Mesenchymal stem cell (in vitro differentiated cells and primary cell): ENCODE results near the gene TMEM184A.

Experiments used
- DNase-seq: peaks from one replicate; pipeline ENCODE4 v3.0.0-alpha.2; 2013
- H2AFZ ChIP-seq: one replicate; pipeline ENCODE4 v1.6.1; 2013; ENCODE audit warnings: low read depth, mild to moderate bottlenecking, control low read depth, inconsistent platforms, low read length, moderate library complexity
- H2AK5ac ChIP-seq: 2 replicates; pipeline ENCODE4 v1.6.1; 2013; ENCODE audit warnings: low read length, moderate library complexity, mild to moderate bottlenecking, inconsistent platforms; ENCODE audit not compliant: severe bottlenecking
- H2BK120ac ChIP-seq: one replicate; pipeline ENCODE4 v1.6.1; 2013; ENCODE audit warnings: low read depth, mild to moderate bottlenecking, inconsistent platforms, low read length, moderate library complexity
- H2BK12ac ChIP-seq, 2 experiments: one replicate each; pipeline ENCODE4 v1.6.1; 2013; ENCODE audit warnings: inconsistent platforms in 2 of 2, low read length in 2 of 2, mild to moderate bottlenecking in 2 of 2, moderate library complexity in 2 of 2, control low read depth in 1 of 2
- H2BK15ac ChIP-seq: one replicate; pipeline ENCODE4 v1.6.1; 2013; ENCODE audit warnings: mild to moderate bottlenecking, low read depth, inconsistent platforms; ENCODE audit not compliant: poor library complexity, severe bottlenecking
- H2BK5ac ChIP-seq: 2 replicates; pipeline ENCODE4 v1.6.1; 2013; ENCODE audit warnings: low read depth, mild to moderate bottlenecking, low read length, control low read depth, inconsistent platforms; ENCODE audit not compliant: poor library complexity, severe bottlenecking
- H3K14ac ChIP-seq, 2 experiments: one replicate each; pipeline ENCODE4 v1.6.1; 2013; ENCODE audit warnings: inconsistent platforms in 2 of 2, low read length in 2 of 2, control low read depth in 1 of 2, mild to moderate bottlenecking in 1 of 2, moderate library complexity in 1 of 2
- H3K18ac ChIP-seq, 2 experiments: one replicate each; pipeline ENCODE4 v1.6.1; 2013; ENCODE audit warnings: inconsistent platforms in 2 of 2, low read length in 2 of 2, control low read depth in 1 of 2, low read depth in 1 of 2, mild to moderate bottlenecking in 1 of 2
- H3K23ac ChIP-seq, 2 experiments: one replicate each; pipeline ENCODE4 v1.6.1; 2013; ENCODE audit warnings: inconsistent platforms in 2 of 2, low read length in 2 of 2, mild to moderate bottlenecking in 2 of 2, moderate library complexity in 2 of 2, control low read depth in 1 of 2
- H3K27ac ChIP-seq: 2 replicates; pipeline ENCODE4 v1.5.1; 2013; ENCODE audit warnings: mild to moderate bottlenecking, moderate library complexity, low read length, control low read depth, inconsistent platforms; ENCODE audit not compliant: poor library complexity, severe bottlenecking
- H3K27me3 ChIP-seq, 2 experiments: 2 replicates each; pipeline versions ENCODE4 v1.6.1 to v1.7.0; 2013; ENCODE audit warnings: low read length in 2 of 2, mild to moderate bottlenecking in 2 of 2, moderate library complexity in 2 of 2, control low read depth in 1 of 2, inconsistent platforms in 1 of 2; ENCODE audit not compliant: control insufficient read depth in 1 of 2, insufficient read depth in 1 of 2
- H3K36me3 ChIP-seq, 2 experiments: 2 replicates each; pipeline versions ENCODE4 v1.6.1 to v1.7.0; 2013; ENCODE audit warnings: low read length in 2 of 2, control low read depth in 1 of 2, inconsistent platforms in 1 of 2, low read depth in 1 of 2, mild to moderate bottlenecking in 1 of 2; ENCODE audit not compliant: insufficient read depth in 2 of 2, control insufficient read depth in 1 of 2
- H3K4ac ChIP-seq, 2 experiments: one replicate each; pipeline ENCODE4 v1.6.1; 2013; ENCODE audit warnings: inconsistent platforms in 2 of 2, low read length in 2 of 2, mild to moderate bottlenecking in 2 of 2, moderate library complexity in 2 of 2, control low read depth in 1 of 2, low read depth in 1 of 2
- H3K4me1 ChIP-seq: 2 replicates; pipeline ENCODE4 v1.6.1; 2013; ENCODE audit warnings: low read depth, low read length, control low read depth; ENCODE audit not compliant: control insufficient read depth, insufficient read depth
- H3K4me2 ChIP-seq: 2 replicates; pipeline ENCODE4 v1.6.1; 2013; ENCODE audit warnings: low read length, mild to moderate bottlenecking, inconsistent platforms; ENCODE audit not compliant: poor library complexity, severe bottlenecking
- H3K4me3 ChIP-seq, 2 experiments: 2 replicates each; pipeline versions ENCODE4 v1.5.1 to v1.7.0; 2013; ENCODE audit warnings: low read length in 2 of 2, mild to moderate bottlenecking in 2 of 2, control low read depth in 1 of 2, low read depth in 1 of 2; ENCODE audit not compliant: insufficient read depth in 1 of 2
- H3K79me1 ChIP-seq: replicated peaks from 2 replicates; pipeline ENCODE4 v1.6.1; 2013; ENCODE audit warnings: mild to moderate bottlenecking, control low read depth, low read length, inconsistent platforms; ENCODE audit not compliant: poor library complexity, severe bottlenecking
- H3K9ac ChIP-seq: 2 replicates; pipeline ENCODE4 v1.7.0; 2013; ENCODE audit warnings: mild to moderate bottlenecking, low read length, moderate library complexity
- H3K9me3 ChIP-seq: 2 replicates; pipeline ENCODE4 v1.7.0; 2013; ENCODE audit warnings: mild to moderate bottlenecking, low read length; ENCODE audit not compliant: control insufficient read depth
- H4K8ac ChIP-seq: one replicate; pipeline ENCODE4 v1.6.1; 2013; ENCODE audit warnings: inconsistent platforms, mild to moderate bottlenecking, low read length, moderate library complexity
- H4K91ac ChIP-seq: one replicate; pipeline ENCODE4 v1.6.1; 2013; ENCODE audit warnings: mild to moderate bottlenecking, low read length, inconsistent platforms
- WGBS: methylation state at CpG from one replicate; pipeline ENCODE4 v1.1.7; 2013; ENCODE audit warnings: mixed read lengths; 5-methylcytosine and 5-hydroxymethylcytosine counted together

TMEM184A gene

GRCh38 chr7:1560620-1561031 lies 4.6 kb upstream of the TMEM184A start:
- H3K27me3 ChIP-seq: peaks cover 0 to 4% of the 10 kb centered on the region in 2 experiments
- peaks cover 6 to 7% of the 10 kb centered on the region in 2 experiments for H3K36me3 ChIP-seq
- H3K4me1 ChIP-seq: peaks cover 32% of the 10 kb centered on the region
- peaks cover 2% of the 10 kb centered on the region for H3K79me1 ChIP-seq
- no peak overlapping the region for H3K4ac ChIP-seq
- no peak overlapping the region for H3K9ac ChIP-seq
- H2AK5ac ChIP-seq: no peak overlapping the region
- no peak overlapping the region for H4K91ac ChIP-seq
- DNase-seq: no peak
- H2BK15ac ChIP-seq: peak overlapping the region; percentile 71
- H3K9me3 ChIP-seq: no peaks in the 10 kb centered on the region
- no peak overlapping the region for H2AFZ ChIP-seq
- WGBS: 89% methylated on average over 13 of the region's 13 CpGs
- no peak overlapping the region for H4K8ac ChIP-seq
- peak overlapping the region in 1 of 2 experiments; percentile 6 for H2BK12ac ChIP-seq
- H3K14ac ChIP-seq: no peak overlapping the region
- no peak overlapping the region for H2BK5ac ChIP-seq
- H2BK120ac ChIP-seq: no peak overlapping the region
- H3K23ac ChIP-seq: no peak overlapping the region
- H3K18ac ChIP-seq: no peak overlapping the region
- no peak overlapping the region for H3K4me3 ChIP-seq
- H3K4me2 ChIP-seq: no peak overlapping the region
- H3K27ac ChIP-seq: no peak overlapping the region

- H4K91ac ChIP-seq: peak overlapping the region; percentile 18
- H2BK120ac ChIP-seq: no peak overlapping the region
- H3K27ac ChIP-seq: no peak overlapping the region
- H3K9ac ChIP-seq: no peak overlapping the region
- no peak overlapping the region for H2AFZ ChIP-seq
- no peak overlapping the region for H3K23ac ChIP-seq
- WGBS: 87% methylated on average over 24 of the region's 28 CpGs
- H3K14ac ChIP-seq: peak overlapping the region in 1 of 2 experiments; percentile 58
- no peak overlapping the region for H3K4me2 ChIP-seq
- no peak for DNase-seq
- no peak overlapping the region for H3K4me3 ChIP-seq
- no peak overlapping the region for H2BK5ac ChIP-seq
- peak overlapping the region in 1 of 2 experiments; percentile 34 for H2BK12ac ChIP-seq
- H3K27me3 ChIP-seq: peaks cover 0 to 6% of the 10 kb centered on the region in 2 experiments
- H3K4ac ChIP-seq: no peak overlapping the region
- peak overlapping the region in 1 of 2 experiments; percentile 44 for H3K18ac ChIP-seq
- H3K9me3 ChIP-seq: no peaks in the 10 kb centered on the region
- no peak overlapping the region for H2BK15ac ChIP-seq
- H4K8ac ChIP-seq: no peak overlapping the region
- peaks cover 37% of the 10 kb centered on the region for H3K4me1 ChIP-seq
- peak overlapping the region; percentile 85 for H2AK5ac ChIP-seq
- H3K36me3 ChIP-seq: peaks cover 0 to 7% of the 10 kb centered on the region in 2 experiments
- H3K79me1 ChIP-seq: no peaks in the 10 kb centered on the region
Observed at GRCh38 chr7:1559626-1560590, 3.9 kb upstream of the TMEM184A start.

GRCh38 chr7:1558841-1559625 lies 3.0 kb upstream of the TMEM184A start:
- Histone ChIP-seq H3K14ac (peak overlapping the region in 1 of 2 experiments; percentile 39), H4K91ac (peak overlapping the region; percentile 34), H3K4me1 (peaks cover 41% of the 10 kb centered on the region), H3K4me2 (no peak overlapping the region), H2BK15ac (no peak overlapping the region), H2BK12ac (peak overlapping the region in 1 of 2 experiments; percentile 71), H3K4me3 (no peak overlapping the region), H3K27ac (no peak overlapping the region), H2AK5ac (peak overlapping the region; percentile 75), H3K36me3 (peaks cover 0 to 6% of the 10 kb centered on the region in 2 experiments), H2BK120ac (no peak overlapping the region), H4K8ac (peak overlapping the region; percentile 66), H3K9me3 (no peaks in the 10 kb centered on the region), H3K79me1 (no peaks in the 10 kb centered on the region), H2BK5ac (no peak overlapping the region), H3K27me3 (peaks cover 0 to 10% of the 10 kb centered on the region in 2 experiments), H2AFZ (no peak overlapping the region), H3K4ac (no peak overlapping the region), H3K23ac (no peak overlapping the region), H3K9ac (no peak overlapping the region), H3K18ac (no peak overlapping the region)
- WGBS: 97% methylated on average over 31 of the region's 32 CpGs
- no peak for DNase-seq
